ENCODE measurements around the gene OCEL1.
"Not testable (repeated sequence)": the region's sequence is repeated elsewhere in the genome, so short reads cannot be mapped to it uniquely, and the experiment has no call there.

GRCh38 chr19:17191736-17192135, 34.3 kb upstream of the OCEL1 start:
- not testable (repeated sequence) for TF ChIP-seq CTCF (IDR thresholded peaks at IDR 0.05); ZFX (IDR thresholded peaks at IDR 0.05; ENCODE audit: borderline replicate concordance)

All from 22Rv1 (cell line).